Testis (tissue), 2 donors: Measurements from ENCODE around the gene STYXL1.

ENCODE experiments used
- POLR2A ChIP-seq: fragments of 450-650 bp; IDR thresholded peaks from one replicate; pipeline ENCODE4 v1.6.1; 2017; ENCODE audit warnings: antibody characterized with exemption, mild to moderate bottlenecking, moderate library complexity
- TF ChIP-seq, protein P1 (sequence below), 3 experiments: fragments of 450-650 bp in 2 of 3; fragments of 200-600 bp in 1 of 3; sonication (generic) in 1 of 3; IDR thresholded peaks; one replicate each; pipeline ENCODE4 v1.5.1; 2016 to 2019; ENCODE audit warnings: antibody characterized with exemption in 3 of 3, mild to moderate bottlenecking in 2 of 3, moderate library complexity in 1 of 3

DNA sequence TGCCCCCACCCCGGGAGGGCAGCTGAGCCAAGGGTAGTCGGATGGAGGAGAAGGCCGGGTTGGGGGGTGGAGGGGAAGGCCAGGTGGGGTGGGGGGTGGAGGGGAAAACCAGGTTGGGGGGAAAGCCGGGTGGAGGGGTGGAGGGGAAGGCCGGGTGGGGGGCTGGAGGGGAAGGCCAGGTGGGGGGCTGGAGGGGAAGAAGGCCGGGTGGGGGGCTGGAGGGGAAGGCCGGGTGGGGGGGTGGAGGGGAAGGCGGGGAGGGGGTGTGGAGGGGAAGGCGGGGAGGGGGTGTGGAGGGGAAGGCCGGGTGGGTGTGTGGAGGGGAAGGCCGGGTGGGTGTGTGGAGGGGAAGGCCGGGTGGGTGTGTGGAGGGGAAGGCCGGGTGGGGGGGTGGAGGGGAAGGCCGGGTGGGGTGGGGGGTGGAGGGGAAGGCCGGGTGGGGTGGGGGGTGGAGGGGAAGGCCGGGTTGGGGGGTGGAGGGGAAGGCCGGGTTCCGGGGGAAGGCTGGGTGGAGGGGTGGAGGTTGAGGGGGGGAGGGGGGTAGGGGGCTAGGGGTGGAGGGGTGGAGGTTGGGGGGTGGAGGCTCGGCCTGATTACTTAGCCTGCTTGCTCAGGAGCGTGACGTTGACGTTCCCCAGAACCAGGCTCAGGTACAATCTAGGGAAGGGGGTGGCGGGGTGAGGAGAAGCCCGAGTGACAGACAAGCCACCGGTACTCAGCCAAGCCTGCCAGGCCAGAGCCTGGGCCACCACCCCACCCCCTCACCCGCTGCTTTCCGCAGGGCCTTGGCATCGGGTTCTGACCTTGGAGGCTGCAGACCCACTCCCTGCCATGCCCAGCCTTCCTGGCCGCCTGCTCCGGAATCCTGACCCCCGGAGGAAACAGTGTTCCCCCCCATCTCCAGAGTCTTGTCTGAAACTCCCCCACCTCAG lies 59.0 kb downstream of the STYXL1 start:
- TF ChIP-seq, protein P1, sequence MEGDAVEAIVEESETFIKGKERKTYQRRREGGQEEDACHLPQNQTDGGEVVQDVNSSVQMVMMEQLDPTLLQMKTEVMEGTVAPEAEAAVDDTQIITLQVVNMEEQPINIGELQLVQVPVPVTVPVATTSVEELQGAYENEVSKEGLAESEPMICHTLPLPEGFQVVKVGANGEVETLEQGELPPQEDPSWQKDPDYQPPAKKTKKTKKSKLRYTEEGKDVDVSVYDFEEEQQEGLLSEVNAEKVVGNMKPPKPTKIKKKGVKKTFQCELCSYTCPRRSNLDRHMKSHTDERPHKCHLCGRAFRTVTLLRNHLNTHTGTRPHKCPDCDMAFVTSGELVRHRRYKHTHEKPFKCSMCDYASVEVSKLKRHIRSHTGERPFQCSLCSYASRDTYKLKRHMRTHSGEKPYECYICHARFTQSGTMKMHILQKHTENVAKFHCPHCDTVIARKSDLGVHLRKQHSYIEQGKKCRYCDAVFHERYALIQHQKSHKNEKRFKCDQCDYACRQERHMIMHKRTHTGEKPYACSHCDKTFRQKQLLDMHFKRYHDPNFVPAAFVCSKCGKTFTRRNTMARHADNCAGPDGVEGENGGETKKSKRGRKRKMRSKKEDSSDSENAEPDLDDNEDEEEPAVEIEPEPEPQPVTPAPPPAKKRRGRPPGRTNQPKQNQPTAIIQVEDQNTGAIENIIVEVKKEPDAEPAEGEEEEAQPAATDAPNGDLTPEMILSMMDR (IDR thresholded peaks at IDR 0.05) = no peak
- no peak for TF ChIP-seq POLR2A
